ENCODE data around the gene SNAP29.
A peak's percentile ranks its signal among the peaks of the same experiment; 100 is the strongest.
"Not testable (repeated sequence)": the region's sequence is repeated elsewhere in the genome, so short reads cannot be mapped to it uniquely, and the experiment has no call there.

The SNAP29 gene

GRCh38 chr22:20858615-20859416 is at the start of gene SNAP29, which contains the start of gene PI4KA:
Gene SNAP29, plus strand, starts transcription at chr22:20859007. Its CDS starts 104 bp downstream, at chr22:20859111.
Gene PI4KA, minus strand, starts transcription at chr22:20858811. Its CDS starts 86 bp downstream, at chr22:20858725.
- DNase-seq, result peak; percentile 97

GRCh38 chr22:20809538-20810185 is 49.1 kb upstream of the SNAP29 start:
- no peak for DNase-seq

DNA sequence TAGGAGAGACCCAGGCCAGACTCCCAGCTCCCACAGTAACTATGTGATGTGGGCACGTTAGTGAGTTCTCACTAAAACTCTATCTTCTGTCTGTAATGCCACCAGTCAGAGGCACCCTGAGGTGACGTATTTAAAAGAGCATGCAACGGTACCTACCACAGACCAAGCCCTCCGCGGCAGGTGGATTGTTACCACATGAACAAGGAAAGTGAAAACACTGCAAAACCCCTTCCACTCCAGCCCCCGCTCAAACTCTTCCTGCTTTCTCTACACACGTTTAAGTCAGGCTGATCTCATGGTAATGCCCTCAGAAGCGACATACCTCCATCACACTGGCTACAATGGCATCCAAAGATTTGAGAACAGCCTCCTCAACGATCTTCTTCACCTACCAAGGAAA is 48.2 kb upstream of the SNAP29 start:
- DNase-seq, result no peak

GRCh38 chr22:20811171-20811570 is 47.6 kb upstream of the SNAP29 start:
- no peak for DNase-seq

- DNase-seq, result no peak
Observed at GRCh38 chr22:20811971-20812660, 46.7 kb upstream of the SNAP29 start.

DNA sequence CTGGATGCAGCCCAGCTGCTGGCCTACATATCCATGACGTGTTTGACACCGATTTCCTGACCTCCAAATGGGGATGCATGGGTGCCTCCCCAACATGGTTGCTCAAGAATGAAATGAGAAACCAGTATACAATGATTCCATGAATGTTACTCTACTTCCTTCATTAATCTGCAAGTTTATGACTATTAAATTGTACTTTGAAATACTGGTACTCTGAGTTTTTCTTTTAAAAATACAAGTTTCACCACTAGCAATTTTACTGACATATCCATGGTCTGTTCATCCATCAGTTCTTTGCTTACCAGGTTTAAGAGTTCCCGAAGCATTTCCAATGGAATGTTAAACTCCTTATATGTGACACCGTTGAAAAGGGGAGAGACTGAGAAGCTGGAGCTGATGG is 45.8 kb upstream of the SNAP29 start:
- DNase-seq, result no peak

DNA sequence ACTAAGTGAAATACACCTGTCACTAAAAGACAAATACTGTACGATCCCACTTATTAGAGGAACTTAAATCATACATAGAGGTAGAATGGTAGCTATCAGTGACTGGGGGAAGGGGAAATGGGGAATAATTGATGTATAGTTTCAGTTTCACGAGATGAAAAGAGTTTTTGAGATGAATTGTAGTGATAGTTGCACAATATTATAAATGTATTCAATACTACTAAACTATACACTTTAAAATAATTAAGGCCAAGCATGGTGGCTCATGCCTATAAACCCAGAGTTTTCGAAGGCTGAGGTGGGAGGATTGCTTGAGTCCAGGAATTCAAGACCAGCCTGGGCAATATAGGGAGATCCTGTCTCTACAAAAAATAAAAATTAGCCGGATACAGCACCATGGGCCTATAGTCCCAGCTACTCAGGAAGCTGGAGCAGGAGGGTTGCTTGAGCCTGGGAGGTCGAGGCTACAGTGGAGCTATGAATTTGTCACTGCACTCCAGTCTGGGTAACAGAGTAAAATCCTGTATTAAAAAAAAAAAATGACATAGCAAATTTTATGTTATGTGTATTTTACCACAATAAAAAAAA is 44.5 kb upstream of the SNAP29 start:
- no peak for DNase-seq

GRCh38 chr22:20815477-20816050 is 43.2 kb upstream of the SNAP29 start:
- DNase-seq, result no peak

GRCh38 chr22:20816559-20816958 is 42.2 kb upstream of the SNAP29 start:
- DNase-seq, result no peak

GRCh38 chr22:20818471-20818870 is 40.3 kb upstream of the SNAP29 start:
- no peak for DNase-seq

DNA sequence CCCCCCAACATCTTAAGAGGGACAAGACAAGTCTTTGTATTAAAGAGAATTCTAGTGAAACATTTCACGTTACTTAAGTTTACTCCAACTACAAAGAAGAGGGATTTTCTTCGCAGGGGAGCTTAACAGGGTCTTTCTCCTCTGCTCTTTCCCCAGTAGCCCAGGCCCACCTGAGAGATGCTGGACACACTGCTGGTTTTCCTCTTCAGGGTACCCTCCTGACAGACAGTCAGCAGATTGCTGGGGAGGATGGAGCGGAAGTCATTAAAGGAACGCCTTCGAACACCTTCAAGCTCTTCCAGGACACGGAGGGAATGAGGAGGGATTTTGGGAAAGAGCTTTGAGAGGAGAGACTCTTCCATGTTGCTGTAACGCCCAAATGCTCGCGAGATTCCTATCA is 39.3 kb upstream of the SNAP29 start:
- DNase-seq, result no peak

DNA sequence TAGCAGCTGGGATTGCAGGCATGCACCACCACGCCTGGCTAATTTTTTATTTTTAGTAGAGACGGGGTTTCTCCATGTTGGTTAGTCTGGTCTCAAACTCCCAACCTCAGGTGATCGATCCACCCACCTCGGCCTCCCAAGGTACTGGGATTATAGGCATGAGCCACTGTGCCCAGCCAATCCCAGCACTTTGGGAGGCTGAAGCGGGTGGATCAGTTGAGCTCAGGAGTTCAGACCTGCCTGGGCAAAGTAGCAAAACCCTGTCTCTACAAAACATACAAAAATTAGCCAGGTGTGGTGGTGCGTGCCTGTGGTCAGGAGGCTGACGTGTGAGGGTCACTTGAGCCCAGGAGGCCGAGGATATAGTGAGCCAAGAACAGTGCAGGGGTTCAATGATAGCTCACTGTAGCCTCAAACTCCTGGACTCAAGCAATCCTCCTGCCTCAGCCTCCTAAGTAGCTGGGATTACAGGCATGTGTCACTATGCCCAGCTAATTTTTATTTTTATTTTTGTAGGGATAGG is 37.0 kb upstream of the SNAP29 start:
- not testable (repeated sequence) for DNase-seq

DNA sequence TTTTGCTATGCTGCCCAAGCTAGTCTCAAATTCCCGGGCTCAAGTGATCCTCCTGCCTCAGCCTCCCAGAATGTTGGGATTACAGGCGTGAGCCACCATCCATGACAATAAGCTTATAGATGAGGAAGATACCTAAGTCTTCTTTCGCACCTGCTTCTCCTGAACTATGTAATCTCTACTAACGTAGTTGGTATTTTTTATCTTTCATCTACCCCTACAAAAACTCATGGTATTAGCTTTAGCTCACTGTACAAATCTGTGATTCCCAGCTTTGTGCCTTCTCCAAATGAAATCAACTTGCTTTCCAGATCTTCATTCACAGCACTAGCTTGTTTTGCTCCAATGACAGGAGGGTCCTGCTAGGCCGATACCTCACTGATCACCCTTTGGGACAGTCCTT is 36.6 kb upstream of the SNAP29 start:
- DNase-seq, result no peak

- DNase-seq, result no peak
Observed at GRCh38 chr22:20823264-20823663, 35.5 kb upstream of the SNAP29 start.

DNA sequence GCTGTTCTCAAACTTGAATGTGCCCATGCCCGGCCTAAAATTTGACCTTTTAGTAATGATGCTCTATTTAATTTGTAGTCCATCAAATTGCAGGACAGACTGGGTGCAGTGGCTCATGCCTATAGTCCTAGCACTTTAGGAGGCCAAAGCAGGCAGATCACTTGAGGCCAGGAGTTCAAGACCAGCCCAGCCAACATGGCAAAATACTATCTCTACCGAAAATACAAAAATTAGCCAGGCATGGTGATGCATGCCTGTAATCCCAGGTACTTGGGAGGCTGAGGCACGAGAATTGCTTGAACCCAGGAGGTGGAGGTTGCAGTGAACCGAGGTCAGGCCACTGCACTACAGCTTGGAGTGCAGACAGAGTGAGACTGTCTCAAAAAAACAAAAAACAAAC is 33.6 kb upstream of the SNAP29 start:
- DNase-seq, result not testable (repeated sequence)

GRCh38 chr22:20825624-20826023 is 33.2 kb upstream of the SNAP29 start:
- DNase-seq, result no peak

- DNase-seq, result not testable (repeated sequence)
Observed at GRCh38 chr22:20826373-20827152, 32.2 kb upstream of the SNAP29 start.

GRCh38 chr22:20829491-20830134 is 29.2 kb upstream of the SNAP29 start:
- no peak for DNase-seq

DNA sequence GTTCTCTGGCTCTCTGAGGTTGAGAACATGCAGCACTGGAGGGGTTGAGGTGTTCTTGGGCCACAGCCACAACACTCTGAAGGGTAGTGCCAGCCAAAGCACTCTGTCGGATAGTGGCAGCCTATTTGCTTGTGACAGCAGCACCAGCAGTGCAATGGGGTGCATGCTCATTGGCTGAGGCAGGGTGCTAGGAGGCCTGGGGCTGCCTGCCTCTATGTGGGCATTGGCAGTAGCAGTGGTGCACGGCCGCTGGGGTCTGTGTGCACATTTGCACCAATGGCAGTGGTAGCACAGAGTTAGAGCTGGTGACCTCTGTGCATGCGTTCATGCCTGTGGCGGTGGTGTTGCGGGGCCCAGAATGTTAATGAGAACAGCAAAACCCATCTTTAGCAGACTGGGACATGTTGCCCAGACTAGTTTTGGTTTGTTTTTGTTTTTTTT is 25.6 kb upstream of the SNAP29 start:
- no peak for DNase-seq

GRCh38 chr22:20834206-20834605 is 24.6 kb upstream of the SNAP29 start:
- DNase-seq, result no peak

DNA sequence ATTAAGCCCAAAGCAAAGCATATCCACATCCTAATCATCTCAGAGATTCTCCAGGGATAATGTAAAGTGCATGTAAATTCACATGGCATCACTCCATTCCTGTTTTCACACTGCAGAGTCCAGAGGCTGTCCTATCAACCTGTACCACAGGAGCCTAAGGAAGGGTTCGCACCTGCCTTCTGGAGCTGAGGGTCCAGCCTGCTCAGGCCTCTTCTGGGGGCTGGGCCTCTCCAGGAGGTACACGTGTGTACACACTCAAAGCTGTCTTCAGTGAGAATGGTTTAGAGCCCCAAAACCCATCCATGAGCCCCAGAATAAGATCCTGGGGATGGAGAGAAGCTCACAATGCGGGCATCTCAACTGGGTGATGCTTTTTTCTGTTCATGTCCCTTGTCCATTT is 24.1 kb upstream of the SNAP29 start:
- DNase-seq, result no peak
